Right forelimb (tissue), 1 donor: ENCODE measurements around the gene BPIFB3.

Source experiments
- DNase-seq: peaks from one replicate; pipeline ENCODE4 v3.0.0-alpha.2; 2018

BPIFB3 gene, protein sequence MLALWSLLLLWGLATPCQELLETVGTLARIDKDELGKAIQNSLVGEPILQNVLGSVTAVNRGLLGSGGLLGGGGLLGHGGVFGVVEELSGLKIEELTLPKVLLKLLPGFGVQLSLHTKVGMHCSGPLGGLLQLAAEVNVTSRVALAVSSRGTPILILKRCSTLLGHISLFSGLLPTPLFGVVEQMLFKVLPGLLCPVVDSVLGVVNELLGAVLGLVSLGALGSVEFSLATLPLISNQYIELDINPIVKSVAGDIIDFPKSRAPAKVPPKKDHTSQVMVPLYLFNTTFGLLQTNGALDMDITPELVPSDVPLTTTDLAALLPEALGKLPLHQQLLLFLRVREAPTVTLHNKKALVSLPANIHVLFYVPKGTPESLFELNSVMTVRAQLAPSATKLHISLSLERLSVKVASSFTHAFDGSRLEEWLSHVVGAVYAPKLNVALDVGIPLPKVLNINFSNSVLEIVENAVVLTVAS

DNA sequence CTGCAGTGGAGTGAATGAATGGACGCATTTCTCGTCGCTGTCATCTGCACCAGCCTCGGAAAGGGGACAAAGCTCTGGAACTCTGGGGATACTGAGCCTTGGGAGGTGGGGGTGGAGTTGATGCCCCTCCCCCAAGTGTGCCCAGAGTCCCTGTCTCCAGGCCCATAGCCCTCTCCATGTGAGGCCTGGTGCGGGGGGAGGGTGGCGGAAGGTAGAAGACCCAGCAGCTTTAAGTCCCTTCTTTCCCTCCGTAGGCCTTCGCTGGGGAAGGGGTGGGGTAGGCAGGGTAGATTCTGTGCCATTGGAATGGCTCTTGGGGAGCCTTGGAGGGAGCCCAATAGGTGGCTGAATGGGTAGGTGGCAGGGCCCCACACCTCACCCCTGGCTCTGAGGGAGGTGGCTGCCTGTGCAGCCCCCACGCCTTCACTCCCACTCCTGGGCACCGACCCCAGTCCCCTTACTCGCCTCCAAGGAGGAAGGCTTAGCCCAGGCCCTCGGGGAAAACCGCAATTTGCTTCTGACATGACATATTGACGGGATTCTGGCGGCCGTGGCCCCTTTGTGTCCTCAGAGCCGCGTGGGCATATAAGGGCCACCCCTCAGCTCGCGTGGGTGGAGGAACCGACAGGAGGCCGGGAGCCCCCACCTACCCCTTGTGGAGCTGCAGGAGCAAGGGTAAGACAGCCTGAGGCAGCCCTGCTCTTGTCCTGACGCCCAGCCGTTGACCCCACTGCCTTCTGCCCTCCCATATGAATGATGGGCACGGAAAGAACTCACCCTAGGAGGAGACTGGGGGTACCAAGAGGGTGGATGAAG lies at the start of gene BPIFB3:
Gene BPIFB3, plus strand, starts transcription at position 613 of the 816 bp plus-strand sequence. CDS start 1,533 bp downstream, outside the sequence.
- DNase-seq: no peak

- no peak for DNase-seq
Measured at GRCh38 chr20:33004141-33004751, 49.5 kb upstream of the BPIFB3 start, which contains the start of gene SUN5. Gene SUN5 (minus strand): TSS chr20:33004433. CDS start chr20:33004340, 93 bp downstream.

DNA sequence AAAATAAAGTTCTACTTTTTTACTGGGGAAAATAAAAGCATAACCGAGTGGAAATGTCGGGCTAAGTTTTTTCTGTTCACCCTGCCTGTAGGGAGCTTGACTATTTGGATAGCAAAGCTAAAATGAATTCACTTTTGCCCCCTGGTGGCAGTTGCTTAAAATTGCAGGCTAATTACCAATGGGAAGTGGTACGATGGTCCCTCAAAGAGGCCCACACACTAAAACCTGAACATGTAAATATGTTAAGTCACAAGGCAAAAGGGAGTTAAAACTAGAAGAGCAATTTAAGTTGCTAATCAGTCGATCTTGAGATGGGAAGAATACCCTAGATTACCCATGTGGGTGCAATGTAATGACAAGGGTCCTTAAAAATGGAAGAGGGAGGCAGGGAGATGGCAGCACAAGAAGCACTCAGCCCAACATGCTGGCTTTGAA lies 48.6 kb upstream of the BPIFB3 start:
- no peak for DNase-seq

DNA sequence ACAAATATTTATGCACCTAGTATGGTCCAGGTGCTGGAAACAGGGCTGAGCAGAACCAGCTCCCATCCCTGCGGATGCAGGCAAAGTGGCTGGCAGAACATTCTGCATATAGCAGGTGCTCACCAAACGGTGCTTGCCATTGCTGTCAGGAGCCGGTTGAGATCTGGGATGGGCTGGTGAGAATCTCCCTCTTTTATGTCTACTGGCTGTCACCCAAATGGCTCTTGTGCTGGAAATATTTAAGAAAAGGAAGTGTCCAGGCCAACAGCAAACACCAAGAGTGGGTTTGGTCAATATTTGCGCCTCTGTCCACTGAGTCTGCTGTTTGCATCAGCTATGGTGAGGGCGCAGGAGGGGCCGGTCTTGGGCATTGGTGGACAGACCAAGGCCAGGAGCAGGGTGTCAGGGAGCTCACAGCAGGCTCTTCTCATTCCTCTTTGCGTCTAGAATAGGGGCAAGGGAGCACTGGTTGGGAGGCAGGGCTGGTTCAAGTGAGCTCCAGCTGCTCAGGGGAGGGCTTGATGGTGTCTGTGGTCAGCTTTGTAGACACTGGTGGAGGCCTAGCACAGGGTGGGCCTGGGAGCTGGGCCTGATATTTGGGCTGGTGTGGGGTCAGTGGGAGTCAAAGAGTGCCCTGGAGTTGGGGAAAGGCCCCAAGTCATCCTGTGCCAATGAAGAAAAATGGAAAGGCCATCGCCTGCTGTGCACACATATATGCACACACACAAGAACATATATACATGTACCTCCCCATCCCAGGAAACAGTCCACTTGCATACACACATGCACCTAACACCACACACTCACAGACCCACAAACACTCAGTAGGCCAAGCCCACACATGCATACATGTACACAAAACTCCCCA lies 47.6 kb upstream of the BPIFB3 start:
- DNase-seq: no peak

GRCh38 chr20:33006776-33007375 lies 46.8 kb upstream of the BPIFB3 start:
- DNase-seq: no peak

- DNase-seq: no peak
Measured at GRCh38 chr20:33007376-33008335, 46.0 kb upstream of the BPIFB3 start, which contains the start of gene BPIFB2. Gene BPIFB2 (plus strand): TSS chr20:33007704. CDS start chr20:33008575, 871 bp downstream.

DNA sequence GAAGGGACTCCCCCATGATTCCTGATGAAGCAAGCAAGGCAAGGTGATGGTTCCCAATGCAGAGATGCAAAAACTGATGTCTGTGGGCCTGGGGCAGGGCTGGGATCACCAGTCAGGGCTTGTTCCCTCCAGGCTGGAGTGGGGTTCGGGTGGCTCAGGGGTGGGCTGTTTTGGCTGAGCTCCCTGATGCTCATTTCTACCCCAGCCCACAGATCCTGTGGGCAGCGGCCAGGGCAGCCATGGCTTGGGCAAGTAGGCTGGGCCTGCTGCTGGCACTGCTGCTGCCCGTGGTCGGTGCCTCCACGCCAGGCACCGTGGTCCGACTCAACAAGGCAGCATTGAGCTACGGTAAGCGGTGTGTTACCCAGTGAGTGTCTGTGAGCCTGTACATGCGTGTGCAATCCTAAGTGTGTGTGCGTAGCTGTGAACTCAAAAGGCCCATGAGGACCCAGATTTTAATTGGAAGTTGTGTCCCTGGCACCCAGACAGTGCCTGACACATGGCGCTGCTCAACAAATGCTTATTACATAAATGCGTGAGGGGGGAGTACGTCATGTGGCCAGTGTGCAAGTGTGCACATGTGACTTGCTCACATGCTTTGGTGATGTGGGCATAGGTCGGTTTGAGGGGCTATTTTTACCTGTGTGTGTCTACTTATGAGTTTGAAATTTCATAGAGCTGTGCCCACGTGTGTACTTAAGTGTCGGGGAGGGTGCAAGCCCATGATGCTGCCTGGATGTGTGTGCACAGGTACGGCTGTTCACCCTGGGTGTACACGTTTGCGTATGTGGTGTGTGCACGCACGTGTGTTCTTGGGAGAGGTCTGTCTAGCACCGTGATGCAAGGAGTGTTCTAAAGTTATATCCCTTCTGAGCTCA lies 45.1 kb upstream of the BPIFB3 start:
- DNase-seq: no peak

- no peak for DNase-seq
Measured at GRCh38 chr20:33009214-33010132, 44.2 kb upstream of the BPIFB3 start.

DNA sequence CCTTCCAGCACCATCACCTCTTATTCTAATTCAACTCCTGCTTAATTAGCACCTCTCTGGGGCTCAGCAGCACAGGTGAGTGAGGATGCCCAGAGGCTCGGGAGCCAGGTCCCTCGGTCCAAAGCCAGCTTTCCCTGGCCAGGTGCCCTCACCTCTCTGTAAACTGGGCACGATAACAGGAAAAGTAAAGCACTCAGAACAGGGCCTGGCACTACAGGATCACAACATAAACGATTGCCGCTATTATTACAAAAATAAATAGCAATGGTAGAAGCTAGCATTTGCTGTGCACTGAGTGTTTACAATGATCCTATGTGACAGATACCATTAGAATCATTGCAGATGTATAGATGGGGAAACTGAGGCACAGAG lies 43.6 kb upstream of the BPIFB3 start:
- no peak for DNase-seq

GRCh38 chr20:33010674-33011449 lies 42.8 kb upstream of the BPIFB3 start:
- no peak for DNase-seq

- no peak for DNase-seq
Measured at GRCh38 chr20:33012327-33013189, 41.1 kb upstream of the BPIFB3 start.

DNA sequence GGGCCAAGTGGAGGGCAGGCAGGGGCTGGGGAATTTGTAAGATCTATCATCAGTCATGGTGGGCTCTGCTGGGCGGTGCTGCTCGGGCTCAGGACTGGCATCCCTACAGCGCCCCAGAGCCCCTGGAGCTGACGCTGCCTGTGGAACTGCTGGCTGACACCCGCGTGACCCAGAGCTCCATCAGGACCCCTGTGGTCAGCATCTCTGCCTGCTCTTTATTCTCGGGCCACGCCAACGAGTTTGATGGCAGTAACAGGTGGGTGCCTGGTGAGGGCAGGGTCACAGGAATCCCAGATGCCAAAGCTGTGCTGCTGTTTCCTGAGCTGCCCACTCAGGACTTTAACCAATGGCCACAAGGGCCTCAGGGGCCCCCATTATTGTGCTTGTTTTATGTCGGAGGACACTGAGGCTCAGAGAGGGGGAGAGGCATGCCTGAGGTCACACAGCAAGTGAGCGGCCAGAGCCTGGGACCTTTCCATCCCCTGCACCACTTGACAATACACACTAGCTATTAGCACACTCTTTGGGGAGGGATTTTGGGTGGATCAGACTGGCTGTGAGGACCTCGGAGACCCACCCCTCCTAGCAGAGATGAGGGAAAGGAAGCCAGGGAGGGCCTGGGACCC lies 39.9 kb upstream of the BPIFB3 start:
- DNase-seq: no peak

DNA sequence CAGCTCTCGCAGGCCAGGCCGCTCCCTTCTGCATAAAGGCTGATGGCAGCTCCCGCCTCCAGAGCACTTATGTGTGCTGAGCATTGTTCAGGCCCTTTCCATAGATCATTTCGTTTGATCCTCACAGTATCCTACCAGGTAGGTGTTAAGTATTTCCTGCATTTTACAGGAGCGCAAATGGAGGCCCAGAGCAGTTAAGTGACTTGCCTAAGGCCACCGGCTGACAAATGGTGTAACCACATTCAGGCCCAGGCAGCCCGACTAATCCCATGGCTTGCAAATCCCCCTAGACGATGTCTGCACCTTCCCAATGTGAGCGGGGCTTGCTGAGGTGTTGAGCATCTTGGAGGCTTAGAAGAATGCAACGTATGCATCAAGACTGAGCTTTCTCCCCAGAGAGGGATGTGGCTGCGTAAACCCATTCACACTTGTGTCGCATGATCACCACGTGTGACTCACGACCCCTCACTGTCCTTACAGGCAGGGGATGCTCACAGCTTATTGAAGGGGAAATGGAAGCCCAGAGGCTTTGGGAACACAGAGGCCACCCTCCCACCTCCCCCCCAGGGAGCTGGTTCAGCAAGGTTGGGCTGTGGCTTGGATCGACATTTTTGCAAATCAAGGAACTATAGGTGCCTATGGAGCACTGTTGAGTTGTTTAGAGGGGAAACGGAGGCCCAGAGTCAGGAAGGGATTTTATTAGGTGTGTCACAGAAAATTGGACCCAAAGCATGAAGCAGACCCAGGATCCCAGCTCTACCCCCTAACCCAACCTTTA lies 39.2 kb upstream of the BPIFB3 start:
- no peak for DNase-seq

DNA sequence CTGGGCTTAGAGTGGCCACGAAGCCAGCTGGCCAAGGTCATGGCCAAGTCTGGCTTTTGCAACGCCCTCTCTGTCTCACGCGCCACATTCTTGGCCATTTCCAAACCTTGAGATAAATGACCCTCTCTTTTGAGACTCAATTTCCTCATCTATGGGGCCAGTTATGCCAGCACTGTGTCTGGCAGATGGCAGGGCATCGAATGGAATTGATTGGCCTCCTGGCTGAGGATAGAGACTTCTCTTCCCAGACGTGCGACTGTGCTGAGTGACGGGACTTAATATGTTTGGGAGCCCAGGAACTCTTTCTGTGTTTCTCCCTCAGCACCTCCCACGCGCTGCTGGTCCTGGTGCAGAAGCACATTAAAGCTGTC lies 38.6 kb upstream of the BPIFB3 start:
- DNase-seq: no peak
